Activated CD8-positive, alpha-beta memory T cell treated with anti-CD3 and anti-CD28 coated beads for 36 hours (primary cell): Measurements from ENCODE around the gene MOGAT2. TPM values are rescaled to one million over a fixed set of nuclear protein-coding genes. Genes with fewer than 3 reads are reported as not detected.
"Not testable (repeated sequence)": the region's sequence is repeated elsewhere in the genome, so short reads cannot be mapped to it uniquely, and the experiment has no call there.

ENCODE experiments used
- CTCF ChIA-PET: fragments of 350-600 bp; sonication (Branson Sonifier 250); formaldehyde crosslinking; loops from one replicate; lab custom pipeline; 2021; ENCODE audit warnings: antibody characterized with exemption; lab: Charles Lee
- POLR2A ChIA-PET: fragments of 350-600 bp; sonication (Branson Sonifier 250); formaldehyde crosslinking; loops from one replicate; lab custom pipeline; 2021; ENCODE audit warnings: antibody characterized with exemption; lab: Charles Lee
- total RNA-seq, 2 experiments: library from RNA; stranded (reverse); gene quantifications; one replicate each; pipeline ENCODE4 v1.2.3, GENCODE V29; 2021

Gene MOGAT2
- total RNA-seq, 2 experiments from 2014 or later, result not detected

DNA sequence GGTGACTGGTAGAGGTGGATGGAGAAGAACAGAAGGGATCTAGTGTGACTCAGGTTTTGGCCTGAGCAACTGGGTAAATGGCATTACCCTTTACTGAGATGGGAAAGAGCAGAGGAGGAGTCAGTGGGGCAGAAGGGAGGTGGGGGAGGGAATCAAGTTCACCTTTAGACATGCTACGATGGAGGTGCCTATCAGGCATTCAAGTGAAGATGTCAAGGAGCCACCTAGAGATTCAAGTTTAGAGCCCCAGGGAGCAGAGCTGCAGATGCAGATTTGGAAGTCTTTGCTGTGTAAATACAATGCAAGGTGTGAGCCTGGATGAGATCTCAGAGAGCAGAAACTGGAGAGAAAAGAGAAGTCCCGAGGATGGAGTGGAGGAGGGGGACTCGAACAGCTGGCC is 979 bp upstream of the MOGAT2 start:
- POLR2A ChIA-PET, result no interaction called here
- CTCF ChIA-PET, result interaction anchor here (0.7 kb wide), 1 partner anchor 10 kb away, joined by 3 read pairs; no protein-coding TSS in a partner anchor

DNA sequence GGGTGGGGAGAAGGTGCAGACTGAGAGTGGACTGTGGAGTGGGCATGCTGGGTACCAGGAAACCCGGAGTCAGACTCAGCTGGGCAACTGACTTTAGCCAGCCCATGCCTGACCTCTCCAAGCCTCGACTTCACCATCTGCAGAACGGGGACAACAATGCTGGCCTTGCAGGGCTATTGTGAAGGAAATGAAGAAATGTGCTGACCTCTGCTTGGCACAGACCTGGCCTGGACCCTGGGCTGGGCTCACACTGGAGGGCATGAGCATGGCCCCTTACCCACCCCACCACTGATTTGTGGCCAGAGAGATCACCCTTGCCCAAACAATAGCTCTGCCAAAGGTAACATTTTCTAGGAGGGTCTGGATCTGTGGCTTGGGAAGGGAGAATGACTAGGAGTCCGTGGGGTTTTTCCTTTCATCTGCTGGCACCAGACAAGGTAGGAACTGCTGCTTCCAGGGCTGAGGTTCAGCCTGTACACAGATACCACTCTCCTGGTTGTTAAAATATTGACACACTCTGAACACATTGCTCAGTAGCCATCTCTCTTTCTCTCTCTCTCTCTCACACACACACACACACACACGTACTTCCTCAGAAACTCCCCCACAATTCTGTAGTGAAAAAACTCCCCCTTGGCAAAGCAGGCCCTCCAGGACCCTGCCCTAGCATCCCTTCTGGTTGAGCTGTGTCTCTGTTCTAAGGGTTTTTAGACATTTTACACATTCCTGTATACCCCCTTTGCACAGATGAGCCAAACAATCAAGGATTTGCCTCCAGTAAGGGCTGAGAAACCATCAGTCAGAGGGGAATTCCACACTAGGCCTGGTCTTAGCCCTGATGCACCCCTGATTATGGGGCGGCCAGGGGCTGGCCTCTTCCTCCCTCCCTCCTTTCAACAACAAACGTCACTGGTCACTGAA is 1.0 kb downstream of the MOGAT2 start:
- POLR2A ChIA-PET, result no interaction called here
- CTCF ChIA-PET, result no interaction called here

DNA sequence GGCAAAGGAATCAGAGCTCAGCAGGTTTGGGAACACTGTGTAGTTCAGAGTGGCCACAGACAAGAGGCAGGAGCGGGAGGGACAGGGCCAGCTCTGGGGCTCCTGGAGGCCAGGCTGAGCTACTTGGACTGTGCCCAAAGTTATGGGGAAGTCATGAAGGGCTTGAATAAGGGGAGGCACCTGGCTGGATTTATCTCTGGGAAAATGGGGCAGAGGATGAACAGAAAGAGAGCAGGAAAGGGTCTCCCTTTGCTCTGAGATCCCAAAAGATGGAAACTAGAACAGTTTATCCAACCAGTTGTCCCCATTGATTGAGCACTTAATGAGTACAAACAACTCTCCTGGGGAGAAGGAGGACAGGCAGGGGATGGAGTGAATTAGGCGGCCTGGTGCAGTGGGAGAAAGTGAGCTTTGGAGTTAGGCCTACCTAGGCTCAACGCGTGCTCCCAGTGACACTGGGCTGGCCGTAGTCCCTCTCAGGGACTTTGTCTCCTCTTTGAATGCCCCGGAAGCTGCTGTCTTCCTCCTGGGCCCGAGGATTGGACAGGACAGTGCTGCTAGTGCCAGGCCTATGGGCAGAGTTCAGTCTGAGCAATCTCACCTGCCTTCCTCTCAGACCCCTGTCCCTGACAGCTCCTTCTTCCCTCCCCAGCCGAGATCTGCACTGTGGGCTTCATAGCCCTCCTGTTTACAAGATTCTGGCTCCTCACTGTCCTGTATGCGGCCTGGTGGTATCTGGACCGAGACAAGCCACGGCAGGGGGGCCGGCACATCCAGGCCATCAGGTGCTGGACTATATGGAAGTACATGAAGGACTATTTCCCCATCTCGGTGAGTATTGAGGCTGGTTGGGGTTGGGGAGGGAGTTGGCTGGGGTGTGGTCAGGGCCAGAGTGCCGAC is 2.0 kb downstream of the MOGAT2 start:
- ChIA-PET CTCF (interaction anchor here (1.0 kb wide), 1 partner anchor 13 kb away, joined by 3 read pairs; no protein-coding TSS in a partner anchor), POLR2A (no interaction called here)

DNA sequence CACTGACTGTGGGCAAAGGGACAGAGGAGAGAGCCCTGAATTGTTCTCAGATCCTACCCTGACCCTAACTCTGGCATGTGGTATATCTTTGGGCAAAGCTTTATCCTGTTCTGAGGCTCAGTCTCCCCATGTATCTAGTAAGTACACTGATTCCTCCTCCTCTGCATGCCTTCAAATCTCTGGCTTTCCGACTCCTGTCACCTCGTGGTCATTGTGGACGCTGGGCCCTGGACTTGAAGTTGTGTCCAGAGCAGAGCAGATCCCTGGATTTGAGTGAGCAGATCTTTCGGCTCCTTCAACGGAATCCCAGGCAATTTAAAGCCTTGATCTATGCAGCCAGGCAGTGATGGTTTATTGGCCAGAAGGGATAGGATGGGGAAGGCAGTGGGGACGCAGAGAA is 3.0 kb downstream of the MOGAT2 start:
- ChIA-PET POLR2A (no interaction called here), CTCF (interaction anchor here (1.0 to 1.4 kb wide), 2 partner anchors 11 to 15 kb away, joined by 3 read pairs; no protein-coding TSS in a partner anchor)

DNA sequence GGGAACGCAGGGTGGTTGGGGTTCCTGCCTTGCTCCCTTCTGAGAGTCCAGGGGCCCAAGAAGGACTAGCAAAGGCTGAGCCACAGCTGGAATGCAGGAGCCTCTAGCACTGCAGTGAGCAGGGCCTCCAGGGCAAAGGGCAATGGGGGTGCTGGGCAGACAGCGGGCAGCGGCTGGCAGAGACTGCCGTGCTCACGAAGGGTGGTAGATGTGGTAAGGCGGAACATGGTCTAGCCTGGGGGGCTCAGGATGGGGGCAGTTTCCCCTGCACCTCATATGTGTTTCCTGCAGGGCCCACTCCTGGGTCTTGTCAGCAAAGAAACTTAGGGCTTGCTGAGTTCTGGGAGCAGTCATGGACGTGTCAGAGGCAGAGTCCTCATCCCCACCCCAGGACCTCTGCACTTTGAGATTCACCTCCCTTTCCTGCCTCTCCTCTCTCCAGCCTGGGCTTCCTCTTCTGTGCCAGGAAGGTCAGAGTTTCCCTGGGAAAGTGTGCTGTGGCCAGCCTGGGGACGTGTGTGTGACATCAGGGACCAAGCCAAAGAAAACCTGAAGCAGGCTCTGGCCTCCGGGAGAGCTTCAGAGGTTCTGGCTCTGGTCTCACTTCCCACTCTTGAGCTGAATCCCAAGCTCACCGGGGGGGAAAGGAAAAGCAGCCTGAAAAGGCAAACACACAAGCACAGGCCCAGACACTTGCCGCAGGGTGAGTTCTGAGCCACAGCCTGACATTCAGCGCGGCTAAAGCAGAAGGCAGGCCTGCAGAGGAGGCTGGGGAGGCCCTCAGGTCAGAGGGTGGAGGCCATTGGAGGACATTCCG is 4.4 kb downstream of the MOGAT2 start:
- ChIA-PET POLR2A (no interaction called here), CTCF (interaction anchor here (1.3 to 1.8 kb wide), 3 partner anchors 13 to 16 kb away, joined by 3 to 6 read pairs (median 3); no protein-coding TSS in a partner anchor)

DNA sequence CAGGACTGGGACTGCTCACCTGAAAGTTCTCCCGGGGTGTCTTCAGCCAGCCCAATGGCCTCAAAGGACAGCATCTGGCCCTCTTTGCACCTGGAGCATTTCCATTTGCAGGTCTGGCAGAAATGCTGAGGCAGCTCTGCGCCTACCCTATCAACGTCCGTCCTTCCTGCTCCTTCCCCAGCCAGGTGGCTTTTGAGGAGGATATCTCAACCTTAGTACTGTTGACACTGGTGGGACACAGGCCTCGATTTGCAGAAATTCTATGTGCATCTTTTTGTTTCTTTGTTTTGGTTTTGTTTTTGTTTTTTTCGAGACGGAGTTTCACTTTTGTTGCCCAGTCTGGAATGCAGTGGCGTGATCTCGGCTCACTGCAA is 5.0 kb downstream of the MOGAT2 start:
- POLR2A ChIA-PET, result no interaction called here
- CTCF ChIA-PET, result interaction anchor here (0.9 to 1.8 kb wide), 3 partner anchors 13 to 16 kb away, joined by 3 to 6 read pairs (median 4); no protein-coding TSS in a partner anchor

DNA sequence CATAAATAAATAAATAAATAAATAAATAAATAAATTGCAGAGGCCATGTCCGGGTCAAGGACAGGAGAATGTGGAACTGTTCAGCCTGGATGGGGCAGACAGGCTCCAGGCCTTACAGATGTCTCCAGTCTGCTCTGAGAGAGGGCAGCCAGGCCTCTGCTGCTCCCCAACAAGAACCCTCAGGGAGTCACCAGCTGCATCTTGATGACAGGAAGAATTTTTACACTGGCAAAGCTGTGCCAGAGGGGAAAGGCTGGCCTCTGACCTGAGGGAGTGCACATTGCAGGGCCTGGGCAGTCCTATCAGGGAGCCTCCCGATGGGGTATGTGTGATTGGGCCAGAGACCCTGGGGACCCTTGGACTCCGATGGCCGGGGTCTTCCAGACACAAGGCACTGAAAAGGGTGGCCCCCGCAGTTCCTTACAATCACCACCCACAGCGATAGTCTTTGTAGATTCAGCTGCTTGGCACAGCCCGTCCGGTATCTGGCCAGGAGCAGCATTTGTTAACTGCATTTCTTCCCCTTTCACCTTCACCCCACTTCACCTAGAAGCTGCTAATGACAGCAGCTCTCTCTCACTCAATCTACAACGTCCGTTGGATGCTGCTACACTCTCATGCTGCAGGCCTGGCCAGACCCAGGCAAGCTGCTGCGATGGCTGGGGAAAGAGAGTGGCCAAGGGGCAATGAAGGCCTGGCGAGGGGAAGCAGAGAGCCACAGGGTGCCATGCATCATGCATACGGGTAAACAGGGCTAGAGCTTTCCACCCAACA is 8.1 kb downstream of the MOGAT2 start:
- POLR2A ChIA-PET, result no interaction called here
- CTCF ChIA-PET, result no interaction called here

DNA sequence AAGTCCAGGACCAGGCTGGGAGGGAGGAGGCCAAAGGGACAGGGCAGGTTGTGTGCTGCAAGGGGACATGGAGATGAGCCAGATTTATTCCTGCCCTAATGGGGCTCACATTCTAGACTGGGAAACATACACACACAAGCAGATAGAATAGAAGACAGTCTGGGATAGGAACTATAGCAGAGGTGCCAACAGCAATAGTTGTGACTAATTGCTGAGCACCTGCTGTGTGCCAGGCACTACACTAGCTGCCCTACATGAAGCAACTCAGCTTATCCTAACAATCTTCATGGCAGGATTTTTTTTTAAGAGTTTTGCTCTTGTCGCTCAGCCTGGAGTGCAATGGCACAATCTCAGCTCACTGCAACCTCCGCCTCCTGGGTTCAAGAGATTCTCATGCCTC is 11.4 kb downstream of the MOGAT2 start:
- POLR2A ChIA-PET, result no interaction called here
- CTCF ChIA-PET, result no interaction called here

DNA sequence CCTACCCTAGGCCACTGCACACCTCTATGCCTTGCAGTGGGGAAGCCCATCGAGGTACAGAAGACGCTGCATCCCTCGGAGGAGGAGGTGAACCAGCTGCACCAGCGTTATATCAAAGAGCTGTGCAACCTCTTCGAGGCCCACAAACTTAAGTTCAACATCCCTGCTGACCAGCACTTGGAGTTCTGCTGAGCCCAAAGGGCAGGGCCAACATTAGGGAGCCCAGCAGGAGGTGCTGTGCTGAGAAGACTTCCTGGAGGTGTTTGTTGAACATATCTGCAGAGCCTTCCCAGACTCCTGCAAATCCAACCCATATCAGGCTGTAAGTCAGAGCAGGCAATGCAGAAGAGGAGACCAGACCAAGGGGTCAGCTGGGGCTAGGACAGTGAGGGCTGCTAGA is 13.5 kb downstream of the MOGAT2 start:
- CTCF ChIA-PET, result no interaction called here
- POLR2A ChIA-PET, result no interaction called here

DNA sequence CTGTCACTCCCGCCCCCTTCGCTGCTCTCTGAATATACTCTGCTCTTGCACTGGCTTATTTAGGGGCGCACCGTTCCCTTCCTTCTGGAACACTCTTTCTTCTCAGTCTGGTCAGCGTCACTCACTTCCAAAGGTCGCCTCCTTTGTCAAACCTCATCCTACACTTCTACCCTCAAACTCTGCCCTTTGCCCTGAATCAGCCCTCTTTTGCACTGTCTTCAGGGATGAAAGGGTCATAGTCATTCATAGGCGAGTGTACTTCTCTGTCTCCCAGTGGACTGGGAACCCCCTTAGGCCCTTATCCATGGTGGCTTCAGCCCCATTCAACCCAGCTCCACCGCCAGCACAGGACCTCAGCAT is 15.4 kb downstream of the MOGAT2 start:
- POLR2A ChIA-PET, result no interaction called here
- CTCF ChIA-PET, result no interaction called here

DNA sequence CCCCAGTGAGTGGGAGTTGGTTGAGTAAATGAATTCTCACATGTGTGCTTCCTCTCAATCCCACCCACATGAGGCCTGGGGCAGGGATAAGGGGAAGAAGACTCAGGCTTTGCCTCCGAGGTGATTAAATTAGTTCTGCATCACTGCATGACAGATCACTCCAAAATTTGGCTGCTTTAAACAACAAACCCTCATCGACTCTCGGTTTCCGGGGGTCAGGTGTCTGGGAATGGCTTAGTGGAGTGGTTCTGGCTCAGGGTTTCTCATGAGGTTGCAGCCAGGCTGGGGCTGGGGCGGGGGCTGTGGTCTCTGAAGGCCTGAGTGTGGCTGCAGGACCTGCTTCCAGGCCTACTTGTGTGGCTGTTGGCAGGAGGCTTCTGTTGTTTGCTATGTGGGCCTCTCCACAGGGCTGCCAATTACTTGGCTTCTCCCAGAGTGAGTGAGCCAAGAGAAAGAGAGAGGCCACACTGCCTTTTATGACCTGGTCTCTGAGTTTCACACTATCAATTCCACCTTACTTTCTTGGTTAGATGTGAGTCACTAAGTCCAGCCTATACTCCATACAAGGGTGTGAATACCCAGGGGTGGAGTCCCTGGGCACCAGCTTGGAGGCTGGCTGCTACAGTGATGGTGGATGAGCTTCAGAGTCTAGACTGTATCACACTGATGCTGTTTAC is 15.9 kb downstream of the MOGAT2 start:
- CTCF ChIA-PET, result no interaction called here

DNA sequence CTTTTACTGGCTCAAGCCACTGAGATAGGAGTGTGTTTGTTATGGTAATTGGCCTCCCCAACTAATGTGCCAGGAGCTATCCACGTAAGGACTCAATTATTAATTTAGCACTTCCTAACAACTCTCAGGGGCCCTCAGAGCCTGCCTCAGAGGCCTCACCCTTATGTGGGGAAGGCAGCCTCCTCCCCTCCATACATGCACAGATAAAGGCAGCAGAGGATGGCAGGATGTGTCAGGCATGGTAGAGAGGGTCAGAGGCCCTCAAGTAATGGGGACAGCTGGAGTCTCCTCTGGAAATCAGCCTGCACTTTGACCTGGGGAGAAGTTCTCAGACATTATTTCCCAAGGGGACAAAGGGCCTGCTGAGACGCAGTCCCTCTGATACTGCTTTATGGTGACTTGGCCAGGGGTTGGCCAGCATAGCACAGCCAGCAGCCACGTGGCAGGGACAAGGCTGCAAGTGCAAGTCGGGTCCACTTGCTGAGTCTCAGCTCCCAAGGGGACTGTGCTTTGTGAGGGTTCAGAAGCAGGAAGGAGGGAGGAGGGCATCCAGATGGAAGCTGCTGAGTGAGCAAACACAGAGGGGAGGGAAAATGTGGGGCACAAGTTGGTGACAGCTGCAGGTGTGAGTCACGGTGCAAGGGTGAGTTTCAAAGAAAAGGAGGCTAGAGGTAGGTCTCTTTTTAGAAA is 17.0 kb downstream of the MOGAT2 start:
- ChIA-PET CTCF (no interaction called here), POLR2A (no interaction called here)

More for the DNA sequence above, 15.9 kb downstream of the MOGAT2 start:
- POLR2A ChIA-PET, result no interaction called here

DNA sequence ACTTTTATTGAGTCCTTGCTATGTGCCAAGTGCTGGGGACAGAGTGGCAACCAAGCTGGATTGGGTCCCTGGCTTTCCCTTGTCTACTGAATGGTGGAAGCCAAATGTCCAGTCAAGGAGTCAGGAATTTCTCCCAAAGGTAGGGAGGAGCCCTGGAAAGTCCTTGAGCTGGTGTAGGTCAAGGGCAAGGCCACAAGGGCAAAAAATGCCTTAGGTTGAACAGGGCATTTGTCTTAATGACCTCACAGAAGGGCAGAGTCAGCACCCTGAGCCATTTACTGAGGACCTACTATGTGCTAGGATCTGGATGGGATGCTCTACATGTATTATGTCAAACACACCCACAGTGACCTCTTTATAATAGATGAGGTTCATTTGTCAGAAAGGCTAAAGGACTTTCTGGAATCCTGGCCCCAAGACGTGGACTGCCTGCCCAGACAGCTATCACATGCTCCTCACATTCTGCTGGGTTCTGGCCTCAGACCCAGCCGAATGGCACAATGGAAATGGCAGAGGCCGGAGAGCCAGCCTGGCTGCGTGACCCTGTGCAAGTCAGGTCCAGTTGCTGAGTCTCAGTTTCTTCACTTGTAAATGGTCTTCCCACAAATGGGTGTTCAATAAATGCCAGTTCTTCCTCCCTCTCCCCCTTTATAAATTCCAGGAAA is 17.7 kb downstream of the MOGAT2 start:
- CTCF ChIA-PET, result interaction anchor here (0.6 kb wide), 1 partner anchor 12 kb away, joined by 3 read pairs; no protein-coding TSS in a partner anchor
- POLR2A ChIA-PET, result no interaction called here

DNA sequence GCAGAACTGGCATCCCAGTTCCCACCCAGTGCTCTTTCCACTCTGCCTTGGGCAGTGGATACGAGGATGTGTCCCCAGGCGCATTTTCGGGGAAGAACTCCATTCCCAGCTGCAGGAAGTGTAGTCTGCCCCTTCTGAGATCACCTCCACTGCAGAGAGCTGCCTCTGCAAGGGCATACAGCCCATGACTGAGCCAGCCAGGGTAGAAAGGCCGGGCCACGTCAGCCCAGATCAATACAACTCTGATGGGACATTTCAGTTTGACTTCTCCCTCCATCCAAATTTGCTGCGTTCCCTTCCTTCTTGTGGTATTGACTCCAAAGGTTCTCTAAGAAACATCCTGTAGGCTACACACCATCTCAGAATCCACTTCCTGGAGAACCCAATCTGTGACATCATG is 19.7 kb downstream of the MOGAT2 start:
- CTCF ChIA-PET, result interaction anchor here (1.7 kb wide), 1 partner anchor 14 kb away, joined by 4 read pairs; no protein-coding TSS in a partner anchor
- POLR2A ChIA-PET, result no interaction called here

DNA sequence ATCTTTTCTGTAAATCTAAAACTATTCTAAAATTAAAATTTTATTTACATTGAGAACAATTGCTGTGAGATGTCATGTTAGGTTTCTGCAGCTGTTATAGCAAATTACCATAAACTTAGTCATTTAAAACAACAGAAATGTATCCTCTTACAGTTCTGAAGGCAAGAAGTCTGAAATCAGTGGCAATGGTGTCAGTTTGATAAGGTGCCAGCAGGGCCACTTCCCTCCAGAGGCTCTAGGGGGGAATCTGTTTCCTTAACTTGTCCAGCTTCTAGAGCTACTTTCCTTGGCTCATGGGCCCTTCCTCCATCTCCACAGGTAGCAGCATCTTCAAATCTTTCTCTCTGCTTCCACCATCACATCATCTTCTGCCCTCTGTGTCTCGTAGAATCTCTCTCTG is 23.0 kb downstream of the MOGAT2 start:
- ChIA-PET POLR2A (interaction anchor here (0.6 kb wide), 1 partner anchor 37 kb away, joined by 4 read pairs; no protein-coding TSS in a partner anchor), CTCF (no interaction called here)

DNA sequence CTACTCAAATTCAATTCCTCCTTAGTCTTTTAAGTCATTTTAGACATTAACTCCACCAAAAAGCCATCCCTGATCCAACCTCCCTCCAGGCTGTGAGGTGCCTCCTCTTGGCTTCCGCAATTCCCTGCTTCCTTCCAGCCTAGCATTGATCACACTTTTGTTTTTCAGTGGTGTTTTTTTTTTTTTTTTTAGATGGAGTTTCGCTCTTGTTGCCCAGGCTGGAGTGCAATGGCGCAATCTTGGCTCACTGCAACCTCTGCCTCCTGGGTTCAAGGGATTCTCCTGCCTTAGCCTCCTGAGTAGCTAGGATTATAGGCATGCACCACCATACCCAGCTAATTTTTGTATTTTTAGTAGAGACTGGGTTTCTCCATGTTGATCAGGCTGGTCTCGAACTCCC is 25.5 kb downstream of the MOGAT2 start:
- POLR2A ChIA-PET, CTCF ChIA-PET: not testable (repeated sequence)
